Measurements from ENCODE around the gene IL17RE.
"Not testable (repeated sequence)": the region's sequence is repeated elsewhere in the genome, so short reads cannot be mapped to it uniquely, and the experiment has no call there.

The IL17RE gene

GRCh38 chr3:9890249-9891071 lies 12.2 kb upstream of the IL17RE start, which contains the start of gene JAGN1:
Gene JAGN1, plus strand, starts transcription at chr3:9890610. Its CDS starts 113 bp downstream, at chr3:9890723.
- Histone ChIP-seq H3K27ac (ENCODE audit: low read depth, low read length) (peak within 1 kb of the TSS; percentile 98), H3K9me3 (ENCODE audit: control insufficient read depth in 5 of 5, low read length in 5 of 5) (no peaks in the 10 kb centered on the region), H3K4me1 (ENCODE audit: control insufficient read depth in 5 of 5, insufficient read depth in 5 of 5, low read length in 5 of 5) (peaks cover 1 to 42% (median 21%) of the 10 kb centered on the region in 5 donors), H3K36me3 (ENCODE audit: control insufficient read depth in 5 of 5, insufficient read depth in 5 of 5, low read length in 5 of 5) (peaks cover 0 to 14% (median 13%) of the 10 kb centered on the region in 5 donors), H3K4me3 (ENCODE audit: low read depth in 1 of 5, low read length in 5 of 5) (peak within 1 kb of the TSS; percentile 85 to 99 (median 98)), H3K9ac (ENCODE audit: low read length in 5 of 5) (peak within 1 kb of the TSS; percentile 84 to 100 (median 99)), H3K27me3 (ENCODE audit: control insufficient read depth in 5 of 5, insufficient read depth in 4 of 5, low read length in 5 of 5) (no peaks in the 10 kb centered on the region)

DNA sequence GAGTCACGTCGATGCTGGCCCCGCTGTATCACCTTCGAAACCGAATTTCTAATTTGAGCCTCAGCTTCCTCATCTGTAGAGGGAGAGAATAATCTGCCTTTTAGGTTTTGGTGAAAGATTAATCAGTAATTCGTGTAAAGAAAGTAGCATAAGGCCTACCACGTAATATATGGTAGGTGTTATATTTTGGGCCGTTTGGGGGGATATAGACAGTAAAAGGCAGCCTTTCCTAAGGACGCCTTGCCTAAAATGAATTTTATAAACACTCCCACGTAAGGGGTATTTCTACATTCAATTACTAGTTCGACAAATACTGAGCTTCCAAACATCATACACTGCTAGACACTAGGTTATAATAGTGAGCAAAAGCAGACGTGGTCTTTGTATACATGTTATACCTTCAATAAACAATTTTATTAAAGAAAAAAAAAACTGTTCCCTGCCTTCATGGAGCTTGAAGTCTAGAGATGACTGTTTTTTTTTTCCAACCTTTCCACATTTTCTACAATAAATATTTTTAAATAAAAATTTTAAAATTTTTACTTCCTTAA lies 11.5 kb upstream of the IL17RE start:
- Histone ChIP-seq H3K27ac (ENCODE audit: low read depth, low read length) (peak overlapping the region; percentile 98), H3K4me3 (ENCODE audit: low read depth in 1 of 5, low read length in 5 of 5) (peak overlapping the region; percentile 85 to 99 (median 98)), H3K9me3 (ENCODE audit: control insufficient read depth in 5 of 5, low read length in 5 of 5) (no peaks in the 10 kb centered on the region), H3K27me3 (ENCODE audit: control insufficient read depth in 5 of 5, insufficient read depth in 4 of 5, low read length in 5 of 5) (no peaks in the 10 kb centered on the region), H3K9ac (ENCODE audit: low read length in 5 of 5) (peak overlapping the region; percentile 84 to 100 (median 99)), H3K36me3 (ENCODE audit: control insufficient read depth in 5 of 5, insufficient read depth in 5 of 5, low read length in 5 of 5) (peaks cover 0 to 14% (median 13%) of the 10 kb centered on the region in 5 donors), H3K4me1 (ENCODE audit: control insufficient read depth in 5 of 5, insufficient read depth in 5 of 5, low read length in 5 of 5) (peaks cover 1 to 42% (median 21%) of the 10 kb centered on the region in 5 donors)

DNA sequence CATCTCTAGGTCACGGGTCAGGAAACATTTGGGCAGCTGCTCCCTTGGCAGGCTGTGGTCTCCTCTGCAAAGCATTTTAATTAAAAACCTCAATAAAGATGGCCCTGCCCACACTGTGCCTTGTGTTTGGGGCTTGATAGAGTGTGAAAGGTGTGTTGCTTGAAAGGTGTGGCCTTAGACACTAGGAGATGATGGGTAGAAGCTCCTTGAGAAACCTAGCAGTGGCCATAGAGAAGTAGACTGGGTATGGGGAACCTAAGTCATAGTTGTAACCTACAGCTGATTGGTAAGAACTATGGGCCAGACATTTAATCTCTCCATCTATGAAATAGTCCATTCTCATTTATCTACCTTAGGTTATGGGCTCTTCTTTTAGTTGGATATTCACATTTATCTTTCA lies 8.9 kb upstream of the IL17RE start:
- H3K4me1 ChIP-seq (ENCODE audit: control insufficient read depth in 5 of 5, insufficient read depth in 5 of 5, low read length in 5 of 5), result peaks cover 5 to 58% (median 38%) of the 10 kb centered on the region in 5 donors

DNA sequence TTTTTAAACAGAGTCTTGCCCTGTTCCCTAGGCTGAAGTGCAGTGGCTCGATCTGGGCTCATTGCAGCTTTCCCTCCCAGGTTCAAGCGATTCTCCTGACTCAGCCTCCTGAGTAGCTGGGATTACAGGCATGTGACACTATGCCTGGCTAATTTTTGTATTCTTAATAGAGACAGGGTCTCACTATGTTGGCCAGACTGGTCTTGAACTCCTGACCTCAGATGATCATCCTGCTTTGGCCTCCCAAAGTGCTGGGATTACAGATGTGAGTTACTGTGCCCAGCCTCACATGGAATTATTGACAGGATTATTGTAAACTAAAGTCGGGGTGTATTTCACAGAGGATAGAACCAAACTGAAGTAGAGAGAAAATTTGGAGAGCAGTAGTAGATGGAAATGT lies 6.9 kb upstream of the IL17RE start:
- peaks cover 0 to 14% (median 13%) of the 10 kb centered on the region in 5 donors for H3K36me3 ChIP-seq (ENCODE audit: control insufficient read depth in 5 of 5, insufficient read depth in 5 of 5, low read length in 5 of 5)
- peak overlapping the region; percentile 77 for H3K27ac ChIP-seq (ENCODE audit: low read depth, low read length)
- peaks cover 5 to 58% (median 32%) of the 10 kb centered on the region in 5 donors for H3K4me1 ChIP-seq (ENCODE audit: control insufficient read depth in 5 of 5, insufficient read depth in 5 of 5, low read length in 5 of 5)
- H3K9me3 ChIP-seq (ENCODE audit: control insufficient read depth in 5 of 5, low read length in 5 of 5); H3K27me3 ChIP-seq (ENCODE audit: control insufficient read depth in 5 of 5, insufficient read depth in 4 of 5, low read length in 5 of 5); H3K9ac ChIP-seq (ENCODE audit: low read length in 5 of 5); H3K4me3 ChIP-seq (ENCODE audit: low read depth in 1 of 5, low read length in 5 of 5): not testable (repeated sequence)

More for the DNA sequence above, 8.9 kb upstream of the IL17RE start:
- no peak overlapping the region for H3K4me3 ChIP-seq (ENCODE audit: low read depth in 1 of 5, low read length in 5 of 5)
- no peaks in the 10 kb centered on the region for H3K27me3 ChIP-seq (ENCODE audit: control insufficient read depth in 5 of 5, insufficient read depth in 4 of 5, low read length in 5 of 5)
- peak overlapping the region; percentile 69 for H3K27ac ChIP-seq (ENCODE audit: low read depth, low read length)
- H3K9me3 ChIP-seq (ENCODE audit: control insufficient read depth in 5 of 5, low read length in 5 of 5), result no peaks in the 10 kb centered on the region
- H3K36me3 ChIP-seq (ENCODE audit: control insufficient read depth in 5 of 5, insufficient read depth in 5 of 5, low read length in 5 of 5), result peaks cover 0 to 14% (median 13%) of the 10 kb centered on the region in 5 donors
- peak overlapping the region in 1 of 5 donors; percentile 39 for H3K9ac ChIP-seq (ENCODE audit: low read length in 5 of 5)

DNA sequence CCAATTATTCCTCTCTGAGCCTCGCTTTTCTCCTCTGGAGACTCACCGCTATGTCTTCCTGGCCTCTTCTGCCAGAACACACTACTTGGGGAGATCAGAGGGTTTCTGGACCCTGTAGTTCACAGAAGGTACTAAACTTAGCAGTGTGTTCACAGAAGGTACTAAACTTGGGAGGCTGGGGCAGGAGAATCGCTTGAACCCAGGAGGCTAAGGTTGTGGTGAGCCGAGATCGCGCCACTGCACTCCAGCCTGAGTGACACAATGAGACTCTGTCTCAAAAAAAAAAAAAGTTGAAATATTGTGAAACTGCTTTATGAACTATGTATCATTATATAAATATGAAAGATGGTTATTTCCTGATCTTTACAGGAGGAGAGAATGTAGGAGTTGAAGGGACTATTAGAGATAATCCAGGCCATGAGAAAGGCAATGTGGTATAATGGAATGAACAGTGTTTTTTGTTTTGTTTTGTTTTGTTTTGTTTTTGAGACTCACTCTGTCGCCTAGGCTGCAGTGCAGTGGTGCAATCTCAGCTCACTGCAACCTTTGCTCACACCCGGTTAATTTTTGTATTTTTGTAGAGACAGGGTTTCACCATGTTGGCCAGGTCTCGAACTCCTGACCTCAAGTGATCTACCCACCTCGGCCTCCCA lies 5.8 kb upstream of the IL17RE start:
- not testable (repeated sequence) for H3K9me3 ChIP-seq (ENCODE audit: control insufficient read depth in 5 of 5, low read length in 5 of 5); H3K4me3 ChIP-seq (ENCODE audit: low read depth in 1 of 5, low read length in 5 of 5); H3K9ac ChIP-seq (ENCODE audit: low read length in 5 of 5); H3K27me3 ChIP-seq (ENCODE audit: control insufficient read depth in 5 of 5, insufficient read depth in 4 of 5, low read length in 5 of 5)
- peaks cover 0 to 14% (median 13%) of the 10 kb centered on the region in 5 donors for H3K36me3 ChIP-seq (ENCODE audit: control insufficient read depth in 5 of 5, insufficient read depth in 5 of 5, low read length in 5 of 5)
- peaks cover 3 to 48% (median 24%) of the 10 kb centered on the region in 5 donors for H3K4me1 ChIP-seq (ENCODE audit: control insufficient read depth in 5 of 5, insufficient read depth in 5 of 5, low read length in 5 of 5)
- H3K27ac ChIP-seq (ENCODE audit: low read depth, low read length), result peak overlapping the region; percentile 77

DNA sequence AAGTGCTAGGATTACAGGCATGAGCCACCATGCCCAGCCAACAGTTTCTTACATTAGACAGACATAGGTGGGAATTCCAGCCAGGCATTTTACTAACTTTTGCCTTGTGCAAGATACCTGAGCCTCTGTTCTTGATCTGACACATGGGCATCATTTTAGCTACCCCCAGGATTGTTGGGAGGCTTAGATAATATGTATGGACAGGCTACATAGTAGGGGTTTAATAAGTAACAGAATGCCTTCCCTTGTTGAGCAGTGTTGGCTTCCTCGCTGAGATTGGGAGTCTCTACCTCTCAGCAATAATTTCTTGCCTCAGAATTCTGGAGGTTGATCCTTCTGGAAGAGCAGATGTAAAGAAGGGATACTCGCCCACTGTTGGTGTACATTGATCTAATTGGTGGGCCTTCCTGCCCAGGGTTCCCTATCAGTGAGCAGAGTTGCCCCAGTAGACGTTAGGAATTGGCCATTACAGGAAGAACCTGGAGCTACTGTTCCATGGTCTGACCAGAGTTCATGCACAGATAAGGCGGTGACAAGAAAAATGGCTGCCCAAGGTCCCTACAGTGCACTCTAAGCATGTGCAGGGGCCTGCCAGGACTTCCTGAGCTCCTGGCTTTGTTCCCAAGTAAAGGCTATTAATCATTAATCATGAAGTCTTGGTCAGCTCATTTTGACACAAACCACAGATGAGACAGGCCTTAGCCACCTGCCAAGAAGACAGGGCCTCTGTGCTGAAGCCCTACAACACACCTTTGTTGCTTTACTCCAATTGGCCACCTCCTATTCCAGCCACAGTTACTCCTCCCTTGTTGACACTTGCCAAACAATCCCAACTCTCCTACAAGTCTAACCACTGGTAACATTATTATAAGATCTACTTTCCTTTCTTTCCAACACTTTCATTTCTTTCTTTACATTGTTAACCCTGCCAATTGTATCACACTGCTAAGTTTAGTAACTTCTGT lies 5.0 kb upstream of the IL17RE start:
- Histone ChIP-seq H3K9ac (ENCODE audit: low read length in 5 of 5) (peak overlapping the region in 2 of 5 donors; percentile 22 to 43), H3K27ac (ENCODE audit: low read depth, low read length) (peak overlapping the region; percentile 77), H3K4me3 (ENCODE audit: low read depth in 1 of 5, low read length in 5 of 5) (no peak overlapping the region), H3K9me3 (ENCODE audit: control insufficient read depth in 5 of 5, low read length in 5 of 5) (no peaks in the 10 kb centered on the region), H3K36me3 (ENCODE audit: control insufficient read depth in 5 of 5, insufficient read depth in 5 of 5, low read length in 5 of 5) (peaks cover 0 to 12% (median 10%) of the 10 kb centered on the region in 5 donors), H3K27me3 (ENCODE audit: control insufficient read depth in 5 of 5, insufficient read depth in 4 of 5, low read length in 5 of 5) (no peaks in the 10 kb centered on the region), H3K4me1 (ENCODE audit: control insufficient read depth in 5 of 5, insufficient read depth in 5 of 5, low read length in 5 of 5) (peaks cover 3 to 50% (median 30%) of the 10 kb centered on the region in 5 donors)

- Histone ChIP-seq H3K9me3 (ENCODE audit: control insufficient read depth in 5 of 5, low read length in 5 of 5) (no peaks in the 10 kb centered on the region), H3K27me3 (ENCODE audit: control insufficient read depth in 5 of 5, insufficient read depth in 4 of 5, low read length in 5 of 5) (no peaks in the 10 kb centered on the region), H3K27ac (ENCODE audit: low read depth, low read length) (peak overlapping the region; percentile 77), H3K9ac (ENCODE audit: low read length in 5 of 5) (peak overlapping the region in 1 of 5 donors; percentile 22), H3K4me1 (ENCODE audit: control insufficient read depth in 5 of 5, insufficient read depth in 5 of 5, low read length in 5 of 5) (peaks cover 9 to 53% (median 36%) of the 10 kb centered on the region in 5 donors), H3K36me3 (ENCODE audit: control insufficient read depth in 5 of 5, insufficient read depth in 5 of 5, low read length in 5 of 5) (peaks cover 0 to 3% (median under 1%) of the 10 kb centered on the region in 5 donors), H3K4me3 (ENCODE audit: low read depth in 1 of 5, low read length in 5 of 5) (no peak overlapping the region)
These were observed 4.0 kb upstream of the IL17RE start for GRCh38 chr3:9898467-9899241.

DNA sequence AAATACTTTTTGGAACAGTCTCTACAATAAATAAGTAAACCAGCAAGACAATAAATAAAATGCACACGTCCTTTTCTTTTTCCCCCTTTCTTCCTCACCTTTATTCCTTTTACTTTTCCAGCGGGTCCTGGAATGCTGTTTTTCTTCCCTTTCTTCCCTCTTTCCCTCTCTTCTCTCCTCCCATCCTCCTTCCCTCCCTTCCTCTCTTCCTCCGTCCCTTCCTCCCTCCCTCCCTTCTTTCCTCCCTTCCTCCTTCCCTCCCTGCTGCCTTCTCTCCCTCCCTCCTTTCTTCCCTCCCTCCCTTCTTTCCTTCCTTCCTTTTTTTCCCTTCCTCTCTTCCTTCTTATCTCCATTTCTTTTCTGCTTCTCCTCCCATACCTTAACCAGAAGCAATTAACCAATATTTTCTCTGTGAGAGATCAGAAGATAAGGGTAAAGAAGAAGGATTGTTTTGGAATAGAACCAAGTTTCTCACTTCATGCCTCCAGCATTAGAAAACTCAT lies 3.3 kb upstream of the IL17RE start:
- no peaks in the 10 kb centered on the region for H3K9me3 ChIP-seq (ENCODE audit: control insufficient read depth in 5 of 5, low read length in 5 of 5)
- H3K4me1 ChIP-seq (ENCODE audit: control insufficient read depth in 5 of 5, insufficient read depth in 5 of 5, low read length in 5 of 5), result peaks cover 10 to 51% (median 38%) of the 10 kb centered on the region in 5 donors
- H3K9ac ChIP-seq (ENCODE audit: low read length in 5 of 5), result no peak overlapping the region
- no peak overlapping the region for H3K4me3 ChIP-seq (ENCODE audit: low read depth in 1 of 5, low read length in 5 of 5)
- peak overlapping the region; percentile 16 for H3K27ac ChIP-seq (ENCODE audit: low read depth, low read length)
- no peaks in the 10 kb centered on the region for H3K36me3 ChIP-seq (ENCODE audit: control insufficient read depth in 5 of 5, insufficient read depth in 5 of 5, low read length in 5 of 5)
- H3K27me3 ChIP-seq (ENCODE audit: control insufficient read depth in 5 of 5, insufficient read depth in 4 of 5, low read length in 5 of 5), result no peaks in the 10 kb centered on the region
